Measurements from ENCODE around the gene PRLR.
"Not testable (repeated sequence)": the region's sequence is repeated elsewhere in the genome, so short reads cannot be mapped to it uniquely, and the experiment has no call there.

Gene PRLR

DNA sequence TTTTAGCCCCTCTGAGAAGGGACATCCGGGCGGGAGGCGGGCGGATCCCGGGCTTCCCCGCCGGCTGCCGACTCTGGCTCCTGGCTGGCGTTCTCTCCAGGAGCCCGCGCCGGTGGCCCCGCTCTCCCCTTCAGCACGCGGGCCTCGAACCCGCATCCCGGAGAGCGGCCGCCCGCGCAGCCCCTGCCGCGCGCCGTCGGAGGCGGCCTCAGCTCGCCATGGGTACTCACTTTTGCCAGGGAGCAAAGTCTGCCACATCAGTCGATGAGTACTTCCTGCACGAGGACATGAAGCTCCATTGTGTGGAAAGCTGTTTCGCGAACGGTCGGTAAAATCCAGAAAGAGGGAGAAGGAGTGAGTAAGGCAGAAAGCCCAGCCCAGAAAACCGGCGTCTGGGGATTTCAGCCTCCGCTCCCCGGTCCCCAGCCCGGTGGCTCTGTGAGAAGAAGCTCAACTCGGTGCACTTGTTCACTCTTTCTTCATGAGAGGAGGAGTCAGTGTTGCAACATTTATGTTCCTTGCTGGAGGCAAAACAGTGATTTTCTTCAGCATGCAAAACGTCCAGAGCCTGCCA lies at the start of gene PRLR:
PRLR (minus strand) TSS at position 450 of the 574 bp plus-strand sequence. CDS start 140,867 bp downstream, outside the sequence.
- no peak for DNase-seq

DNA sequence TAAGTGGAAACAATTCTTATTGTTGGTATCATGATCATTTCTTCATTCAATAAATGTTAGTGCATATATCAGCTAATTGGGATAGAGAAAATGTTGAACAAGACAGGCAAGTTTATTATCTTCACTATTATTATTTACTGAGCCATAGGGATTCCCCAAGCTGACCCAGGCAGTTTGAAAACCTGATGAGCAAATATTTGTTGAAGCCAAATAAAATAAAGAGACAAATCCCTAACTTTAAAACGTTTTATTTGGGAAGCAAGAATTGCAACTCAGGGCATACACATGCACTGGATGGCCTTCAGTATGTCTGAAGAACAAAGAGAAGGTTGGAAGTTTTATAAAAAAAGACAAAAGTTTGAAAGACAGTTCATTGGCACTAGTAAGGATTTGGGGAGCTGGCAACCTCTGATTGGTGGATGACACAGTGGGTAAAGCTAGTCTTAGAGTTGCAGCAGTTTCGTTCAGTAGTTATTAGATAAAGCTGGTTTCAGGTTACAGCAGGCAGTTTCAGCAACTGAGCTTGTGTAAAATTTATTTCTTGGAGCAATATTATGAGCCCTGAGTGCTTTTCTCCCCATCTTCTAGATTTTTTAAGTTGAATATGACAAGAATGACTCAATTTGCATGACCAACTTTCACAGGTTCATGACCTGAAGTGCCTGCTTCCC lies 44.7 kb upstream of the PRLR start:
- no peak for DNase-seq

DNA sequence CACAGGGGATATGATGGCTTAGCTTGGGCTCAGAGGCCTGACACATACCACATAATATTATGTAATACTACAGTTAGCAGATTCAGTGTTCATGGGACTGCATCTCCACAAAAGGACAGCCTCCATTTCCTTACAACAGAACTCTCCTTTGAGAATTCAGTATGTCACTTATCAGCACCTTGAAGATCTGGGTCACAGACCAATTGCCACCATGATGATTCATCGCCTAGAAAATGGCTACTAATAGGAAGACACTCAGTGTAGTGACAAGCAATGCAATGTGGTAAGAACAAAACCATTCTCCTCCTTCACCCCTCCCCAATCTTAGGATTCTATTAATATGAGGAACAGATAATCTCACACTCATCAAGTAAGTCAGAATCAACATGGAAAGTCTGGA lies 38.7 kb upstream of the PRLR start:
- no peak for DNase-seq

DNA sequence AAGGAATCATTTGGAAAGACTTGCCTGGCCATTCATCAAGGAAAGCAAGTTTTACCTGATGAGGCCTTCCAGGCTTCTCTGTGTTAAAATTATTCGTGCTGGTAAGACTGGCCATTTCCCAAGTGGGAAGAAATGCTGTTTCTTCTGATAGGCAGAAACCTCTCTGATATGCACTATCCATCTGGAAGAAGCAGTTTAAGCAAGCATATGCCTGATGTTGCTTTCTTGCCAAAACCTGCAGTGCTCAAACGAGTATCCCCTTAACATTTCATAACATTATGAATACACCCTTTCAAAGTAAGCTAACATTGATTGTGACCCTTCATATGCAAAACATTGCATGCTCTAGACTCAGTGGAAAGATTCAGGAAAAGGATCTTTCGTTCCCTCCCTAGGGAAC lies 36.0 kb upstream of the PRLR start:
- no peak for DNase-seq

DNA sequence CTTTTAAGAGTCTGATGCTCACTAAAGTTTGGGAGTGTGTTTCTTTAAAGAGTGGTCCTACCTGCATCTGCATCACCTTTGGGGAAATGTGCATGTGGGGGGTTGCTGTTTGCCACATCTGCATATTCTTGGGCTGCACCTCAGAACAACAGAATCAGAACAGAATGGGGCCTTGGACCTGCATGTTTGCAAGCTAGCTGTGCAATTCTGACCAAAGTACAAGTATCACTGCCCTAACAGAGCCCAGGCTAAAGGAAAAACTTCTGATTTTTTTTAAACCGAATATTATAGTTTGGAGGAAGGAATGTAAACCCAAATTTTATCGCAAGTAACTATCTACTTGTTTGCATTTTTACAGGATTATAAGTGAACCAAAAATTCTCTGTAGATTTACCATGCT lies 34.2 kb upstream of the PRLR start:
- no peak for DNase-seq

DNA sequence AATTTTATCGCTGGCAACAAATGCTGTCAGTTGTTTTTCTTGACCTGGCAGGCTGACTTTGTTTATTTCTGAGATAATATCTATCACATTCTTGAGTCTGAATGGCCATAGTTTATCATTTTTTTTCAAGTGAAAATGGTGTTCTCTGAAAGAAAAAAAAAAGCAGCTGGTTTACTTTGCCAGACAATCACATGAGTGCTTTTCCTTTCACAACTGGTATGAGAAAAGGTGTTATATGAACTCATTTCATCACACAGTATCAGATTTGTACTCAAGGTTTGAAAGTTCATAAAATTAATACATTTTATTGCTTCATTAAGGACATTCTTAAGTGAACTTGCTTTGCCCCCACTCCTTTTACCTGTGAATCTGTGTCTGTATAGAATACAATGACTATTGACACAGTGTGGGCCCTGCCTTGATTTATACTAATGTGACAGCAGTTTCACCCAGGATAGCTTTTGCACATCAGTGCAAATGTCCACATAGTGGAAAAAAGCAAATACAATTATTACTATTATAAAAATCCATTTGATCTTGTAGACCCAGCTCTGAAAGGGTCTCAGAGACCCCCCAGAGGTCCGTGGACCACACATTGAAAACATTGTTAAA lies 33.1 kb upstream of the PRLR start:
- no peak for DNase-seq

DNA sequence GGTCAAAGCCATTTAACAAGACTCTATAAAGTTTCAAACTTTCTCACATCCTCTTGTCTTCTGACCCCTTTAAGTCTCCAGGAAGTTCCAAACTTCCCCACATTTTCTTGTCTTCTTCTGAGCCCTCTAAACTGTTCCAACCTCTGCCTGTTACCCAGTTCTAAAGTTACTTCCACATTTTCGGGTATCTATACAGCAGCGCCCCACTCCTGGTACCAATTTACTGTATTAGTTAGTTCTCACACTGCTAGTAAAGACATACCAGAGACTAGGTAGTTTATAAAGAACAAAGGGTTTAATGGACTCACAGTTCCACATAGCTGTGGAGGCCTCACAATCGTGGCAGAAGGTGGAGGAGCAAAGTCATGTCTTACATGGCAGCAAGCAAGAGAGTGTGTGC lies 23.3 kb upstream of the PRLR start:
- DNase-seq, result no peak

DNA sequence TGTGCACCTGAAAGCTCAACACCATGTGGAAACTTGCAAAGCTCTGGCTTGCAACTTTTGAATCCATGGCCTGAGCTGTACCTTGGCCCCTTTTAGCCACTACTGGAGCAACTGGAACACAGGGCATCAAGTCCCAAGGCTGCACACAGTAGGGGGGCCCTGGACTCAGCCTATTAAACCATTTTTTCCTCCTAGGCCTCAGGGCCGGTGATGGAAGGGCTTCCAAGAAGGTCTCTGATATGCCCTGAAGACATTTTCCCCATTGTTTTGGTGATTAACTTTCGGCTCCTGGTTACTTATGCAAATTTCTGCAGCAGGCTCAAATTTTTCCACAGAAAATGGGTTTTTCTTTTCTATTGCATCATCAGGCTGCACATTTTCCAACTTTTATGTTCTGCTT lies 22.7 kb upstream of the PRLR start:
- DNase-seq, result no peak

DNA sequence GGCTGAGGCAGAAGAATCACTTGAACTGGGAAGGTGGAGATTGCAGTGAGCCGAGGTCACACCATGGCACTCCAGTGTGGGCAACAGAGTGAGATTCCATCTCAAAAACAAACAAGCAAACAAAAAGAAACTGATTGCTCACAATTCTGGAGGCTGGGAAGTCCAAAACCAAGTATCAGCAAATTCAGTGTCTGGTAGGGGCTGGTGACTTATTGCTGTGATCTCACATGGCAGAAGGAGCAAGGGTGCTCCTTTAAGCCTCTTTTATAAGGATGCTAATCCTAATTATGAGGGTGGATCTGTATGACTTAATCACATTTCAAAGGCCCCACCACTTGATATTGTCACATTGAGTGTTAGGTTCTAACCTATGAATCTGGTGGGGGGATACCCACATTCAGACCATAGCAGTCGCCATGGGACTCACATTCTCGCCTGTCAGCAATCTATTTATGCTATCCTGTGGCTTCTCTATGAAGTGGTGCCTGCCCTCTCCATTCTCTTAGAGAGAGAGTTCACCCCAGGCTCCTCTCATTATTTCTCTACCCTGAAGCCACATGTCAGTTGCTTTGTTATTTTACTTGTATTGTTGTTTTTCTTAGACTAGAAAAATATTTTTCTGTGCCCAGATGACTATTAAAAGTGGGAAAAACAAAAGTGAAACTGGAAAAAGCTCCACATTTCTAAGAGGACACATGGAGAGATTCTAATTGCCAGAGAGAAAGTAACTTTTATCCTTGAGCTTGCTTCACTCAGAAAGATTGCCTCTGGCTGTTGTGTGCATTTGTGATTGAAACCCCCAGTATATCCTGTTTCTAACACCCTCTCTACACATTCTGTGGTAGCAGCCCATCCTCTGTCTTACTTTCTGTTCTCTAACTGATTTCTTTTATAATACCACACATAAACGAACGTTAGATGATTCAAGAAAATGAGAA lies 18.8 kb upstream of the PRLR start:
- no peak for DNase-seq

DNA sequence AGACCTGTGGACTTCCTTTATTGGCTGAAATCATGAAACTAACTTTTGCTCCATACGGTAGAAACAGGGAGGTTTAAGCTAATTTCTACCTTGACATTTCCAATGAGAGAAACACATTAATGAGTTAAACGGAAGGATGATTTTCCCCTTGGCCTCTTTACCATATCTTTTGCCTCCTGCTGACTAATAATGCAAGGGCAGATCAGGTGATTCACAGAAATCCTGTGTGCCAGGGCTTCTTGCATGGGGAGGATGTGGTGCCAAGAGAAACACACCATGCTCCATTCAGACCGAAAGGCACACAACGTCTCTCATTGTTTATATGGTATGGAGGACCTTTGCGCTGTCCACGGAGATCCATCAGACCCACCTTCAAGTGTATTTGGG lies 17.4 kb upstream of the PRLR start:
- DNase-seq, result no peak

DNA sequence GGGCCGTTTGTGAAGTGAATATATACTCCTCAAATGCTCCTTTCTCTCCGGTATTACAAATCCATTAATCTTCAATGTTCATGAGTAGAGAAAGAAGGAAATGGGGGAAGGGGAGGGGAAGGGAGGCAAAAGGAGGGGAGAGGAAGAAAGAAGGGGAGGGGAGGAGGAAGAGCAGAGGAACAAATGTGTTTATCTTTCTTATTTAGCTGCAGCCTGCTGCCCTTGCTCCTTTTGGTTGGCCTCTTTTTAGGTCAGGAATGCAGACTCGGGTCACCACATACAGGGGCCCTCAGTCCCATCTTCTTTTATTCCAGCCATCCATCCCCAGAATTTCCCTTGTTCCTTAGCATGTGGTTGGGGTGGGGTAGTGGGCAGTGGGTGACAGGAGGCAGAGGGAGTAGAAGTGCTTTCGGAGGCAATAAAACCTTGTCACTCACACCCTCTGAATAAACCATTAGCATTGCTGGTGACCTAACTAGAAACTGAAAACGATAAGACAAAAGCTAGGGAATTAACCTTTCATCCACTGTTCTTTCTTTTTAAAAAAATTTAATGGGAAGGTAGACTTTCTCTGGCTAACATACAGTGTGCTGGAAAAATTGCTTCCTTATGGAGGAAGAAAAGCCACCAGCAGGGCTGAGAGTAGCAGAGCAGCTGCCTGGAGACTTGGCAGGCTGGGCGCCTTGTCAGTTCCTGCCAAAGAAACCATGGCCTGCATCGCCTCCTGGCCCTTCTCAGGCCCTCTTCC lies 16.8 kb upstream of the PRLR start:
- DNase-seq, result peak in 1 of 2 donors; percentile 39

DNA sequence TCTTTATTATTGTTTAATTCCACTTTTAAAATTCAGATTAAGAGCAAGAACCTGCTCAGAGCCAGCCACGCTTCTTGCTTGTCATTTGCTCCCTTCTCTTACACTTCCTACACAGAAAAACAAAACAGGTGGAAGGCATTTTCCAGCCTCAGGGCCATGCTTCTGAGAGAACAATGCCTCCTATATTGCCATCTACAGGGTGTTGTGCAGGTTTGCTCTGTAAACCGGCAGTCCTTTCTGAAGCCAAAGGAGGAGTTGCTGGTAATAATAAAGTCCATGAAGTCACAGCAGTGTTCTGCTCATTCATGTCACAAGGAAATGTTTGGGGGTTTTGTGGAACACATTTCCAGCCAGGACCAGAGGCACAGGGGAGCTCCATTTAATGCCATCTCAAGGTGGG lies 16.1 kb upstream of the PRLR start:
- no peak for DNase-seq

DNA sequence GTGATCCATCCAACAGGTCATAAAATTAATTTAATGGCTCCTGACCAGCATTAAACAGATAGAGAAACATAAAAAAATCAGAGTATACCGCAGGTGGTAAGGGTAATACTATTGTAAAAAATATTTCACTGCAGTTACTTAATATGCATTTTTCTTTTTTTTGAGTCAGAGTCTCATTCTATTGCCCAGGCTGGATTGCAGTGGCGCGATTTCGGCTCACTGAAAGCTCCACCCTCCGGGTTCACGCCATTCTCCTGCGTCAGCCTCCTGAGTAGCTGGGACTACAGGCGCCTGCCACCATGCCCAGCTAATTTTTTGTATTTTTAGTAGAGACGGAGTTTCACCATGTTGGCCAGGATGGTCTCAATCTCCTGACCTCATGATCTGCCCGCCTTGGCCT lies 15.1 kb upstream of the PRLR start:
- DNase-seq, result not testable (repeated sequence)

DNA sequence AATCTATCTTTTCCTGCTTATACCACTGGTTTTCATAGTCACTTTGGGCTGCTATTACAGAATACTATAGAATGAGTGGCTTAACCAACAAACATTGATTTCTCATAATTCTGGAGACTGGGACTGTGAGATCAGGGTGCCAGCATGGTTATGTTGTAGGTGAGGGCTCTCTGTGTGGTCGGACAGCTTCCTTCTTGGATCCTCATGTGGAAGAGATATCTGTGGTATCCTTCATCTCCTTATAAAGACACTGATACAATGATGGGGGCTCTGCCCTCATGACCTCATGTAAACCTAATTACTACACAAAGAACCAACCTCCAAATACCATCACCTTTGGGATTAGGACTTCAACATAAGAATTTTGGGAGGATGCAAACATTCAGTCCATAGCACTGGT lies 13.9 kb upstream of the PRLR start:
- DNase-seq, result no peak

DNA sequence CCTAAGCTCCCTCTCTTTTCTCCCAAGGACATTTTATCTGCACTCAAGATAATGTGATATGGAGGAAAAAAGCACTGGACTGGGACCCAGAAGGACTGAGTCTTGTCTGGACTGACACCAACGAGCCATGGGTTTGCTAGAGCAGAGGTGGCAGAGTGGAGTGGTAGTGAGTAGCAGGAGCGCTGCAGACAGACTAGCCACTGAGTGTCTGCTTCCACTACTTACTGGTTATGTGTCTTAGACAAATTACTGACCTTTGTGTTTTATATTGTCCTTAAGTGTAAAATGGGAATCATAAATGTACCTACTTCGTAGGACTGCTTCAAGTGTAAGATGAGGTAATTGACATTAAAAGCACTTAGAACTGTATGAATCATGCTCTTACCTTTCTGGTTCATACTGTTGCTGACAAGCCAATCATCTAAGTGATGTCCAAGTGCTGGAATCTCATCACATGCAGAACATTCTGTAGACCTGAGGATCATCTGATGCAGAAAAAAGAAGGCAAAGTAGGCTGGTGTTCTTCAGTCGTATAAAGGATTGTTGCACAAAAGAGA lies 12.5 kb upstream of the PRLR start:
- DNase-seq, result no peak

DNA sequence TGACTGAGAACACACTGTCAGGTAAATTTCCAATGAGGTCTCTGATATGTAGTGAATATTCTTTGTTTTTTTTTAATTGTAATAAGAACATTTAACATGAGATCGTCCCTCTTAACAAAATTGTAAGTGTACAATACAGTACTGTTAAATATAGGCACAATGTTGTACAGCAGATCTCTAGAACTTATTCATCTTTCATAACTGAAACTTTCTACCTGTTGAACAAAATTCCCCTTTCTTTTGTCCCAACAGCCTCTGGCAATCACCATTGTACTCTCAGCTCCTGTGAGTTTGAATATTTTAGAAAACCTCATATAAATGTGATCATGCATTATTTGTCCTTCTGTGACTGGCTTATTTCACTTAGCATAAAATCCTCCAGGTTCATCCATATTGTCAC lies 10.6 kb upstream of the PRLR start:
- no peak for DNase-seq

DNA sequence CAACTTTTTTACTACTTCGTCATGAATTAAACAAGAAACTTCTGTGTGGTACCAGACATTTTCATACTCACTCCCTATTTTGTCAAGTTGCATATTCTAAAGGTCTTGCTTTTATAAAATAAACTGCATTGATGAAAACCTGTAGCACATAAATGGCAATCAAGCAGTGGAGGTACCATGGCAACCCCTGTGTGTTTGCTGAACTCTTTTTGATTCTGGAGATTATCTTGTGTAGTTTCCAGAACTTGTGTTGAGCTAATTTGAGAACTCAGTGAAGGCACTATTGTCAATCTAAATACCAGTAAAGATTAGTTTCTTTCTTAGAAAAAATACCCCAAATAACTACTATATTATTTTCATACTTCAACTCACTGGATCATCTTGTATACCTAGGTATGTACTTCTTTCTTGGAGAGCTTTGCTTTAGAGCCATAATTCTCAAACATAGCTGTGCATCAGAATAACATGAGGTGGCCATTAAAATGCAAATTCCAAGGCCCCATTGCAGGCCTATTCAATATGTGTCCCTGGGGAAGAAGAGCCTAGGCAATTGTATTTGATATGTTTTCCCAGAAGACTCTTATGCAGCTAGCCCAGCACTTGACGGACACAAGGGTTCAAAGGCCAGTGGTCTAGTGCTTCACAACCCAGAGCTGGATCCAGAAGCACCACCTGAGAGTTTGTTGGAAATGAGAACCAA lies 9.8 kb upstream of the PRLR start:
- DNase-seq, result no peak

DNA sequence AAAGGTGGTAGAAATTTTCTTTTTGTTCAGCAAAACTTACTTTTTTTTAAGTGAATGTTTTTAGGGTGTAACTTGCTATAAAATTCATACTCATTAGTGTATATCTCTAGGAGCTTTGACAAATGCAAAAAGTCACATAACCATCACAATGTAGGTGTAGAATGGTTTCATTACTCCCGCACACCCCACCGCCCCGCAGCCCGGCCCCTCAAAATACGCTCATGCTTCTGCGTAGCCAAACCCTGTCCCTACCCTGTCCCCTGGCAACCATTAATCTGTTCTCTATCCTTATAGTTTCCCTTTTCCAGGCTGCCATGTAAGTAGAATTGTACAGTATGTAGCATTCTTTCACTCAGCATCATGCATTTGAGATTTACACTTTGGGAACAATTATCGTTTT lies 9.2 kb upstream of the PRLR start:
- DNase-seq, result no peak

DNA sequence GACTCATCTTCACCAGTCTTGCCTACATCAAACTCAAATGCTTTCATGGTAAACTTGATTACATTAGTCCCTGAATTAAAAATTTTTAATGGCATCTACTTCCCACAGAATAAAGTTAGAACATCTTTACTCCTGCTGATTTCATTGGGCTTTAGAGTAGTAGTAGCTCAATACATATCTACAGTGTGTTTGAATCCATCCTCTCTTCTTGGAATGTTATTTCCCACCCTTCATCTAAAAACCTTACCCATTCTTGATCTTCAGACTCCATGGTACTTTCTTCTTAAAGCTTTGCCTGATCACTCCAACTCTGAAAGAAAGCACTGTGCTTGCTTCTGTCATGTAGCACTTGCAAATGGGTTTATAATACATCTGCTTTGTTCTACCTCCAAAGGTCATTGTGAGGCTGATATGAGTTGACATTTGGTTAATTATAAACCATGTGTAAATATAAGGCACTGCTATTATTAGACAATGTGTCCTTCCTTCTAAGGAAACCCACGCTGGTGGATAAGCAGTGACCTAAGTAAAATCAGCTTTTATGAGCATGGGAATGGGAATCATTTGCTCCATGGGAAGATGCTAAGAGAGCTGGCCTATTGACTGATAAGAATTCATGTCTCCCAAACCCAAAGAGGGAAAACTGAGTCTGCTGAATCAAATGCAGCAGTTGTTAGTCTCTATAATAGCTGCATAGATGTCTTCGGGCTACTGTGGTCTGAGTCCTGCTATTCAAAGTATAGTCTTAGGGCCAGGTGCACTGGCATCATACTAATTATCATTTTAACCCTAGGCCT lies 7.5 kb upstream of the PRLR start:
- no peak for DNase-seq

DNA sequence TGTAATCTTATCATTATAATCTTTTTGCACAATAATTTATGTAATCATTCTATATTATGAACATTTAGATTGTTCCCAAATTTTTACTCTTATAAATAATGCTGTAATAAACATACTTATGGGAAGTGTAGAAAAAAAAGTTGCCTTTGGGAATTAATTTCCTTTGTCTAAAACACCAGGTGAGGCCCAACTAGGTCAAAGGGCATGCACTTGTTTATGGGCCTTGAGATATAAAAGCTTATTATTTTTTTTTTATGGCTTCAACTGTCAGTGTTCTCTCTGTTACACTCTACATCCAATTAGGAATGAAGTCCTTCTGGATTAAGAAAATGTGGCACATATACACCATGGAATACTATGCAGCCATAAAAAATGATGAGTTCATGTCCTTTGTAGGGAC lies 6.5 kb upstream of the PRLR start:
- no peak for DNase-seq

DNA sequence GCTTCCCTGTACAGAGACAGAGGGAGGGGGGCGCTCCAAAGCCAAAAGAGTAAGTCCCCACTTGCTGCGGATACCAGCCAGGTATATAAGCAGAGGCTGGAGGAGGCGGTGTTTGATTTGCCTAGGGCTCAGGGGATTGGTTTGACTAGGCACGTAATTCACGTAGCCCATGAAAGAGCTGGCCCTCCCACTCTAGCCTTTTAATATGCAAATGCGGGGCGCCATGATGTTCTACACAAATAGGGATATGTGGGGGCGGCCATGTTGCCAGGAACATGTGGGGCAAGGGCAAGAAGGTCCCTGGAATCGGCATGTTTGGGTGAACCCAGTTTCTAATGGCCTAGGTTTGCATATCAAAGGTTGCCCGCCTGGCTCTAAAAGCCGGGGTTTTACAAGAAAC lies 3.3 kb upstream of the PRLR start:
- no peak for DNase-seq
